ENCODE data around the gene NUDT1.

DNA sequence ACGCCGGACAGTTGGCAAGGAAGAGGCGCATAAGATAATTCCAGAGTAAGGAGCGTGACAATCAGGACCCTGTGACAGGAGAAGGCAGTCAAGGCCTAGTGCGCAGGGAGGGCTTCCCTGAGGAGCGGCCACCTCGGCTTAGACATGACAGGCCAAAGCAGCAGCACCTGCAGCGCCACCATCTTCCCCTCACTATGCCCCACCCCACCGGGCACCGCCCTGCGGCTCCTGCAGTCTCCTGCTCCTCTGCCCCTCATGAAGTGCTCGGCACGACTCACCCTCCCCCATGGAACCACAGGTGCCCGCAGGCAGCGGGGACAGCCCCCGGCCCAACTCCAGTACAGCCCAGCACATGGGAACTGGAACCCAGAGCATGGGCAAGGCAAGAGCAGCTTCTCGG is 21.1 kb upstream of the NUDT1 start:
- TF ChIP-seq, protein P1, sequence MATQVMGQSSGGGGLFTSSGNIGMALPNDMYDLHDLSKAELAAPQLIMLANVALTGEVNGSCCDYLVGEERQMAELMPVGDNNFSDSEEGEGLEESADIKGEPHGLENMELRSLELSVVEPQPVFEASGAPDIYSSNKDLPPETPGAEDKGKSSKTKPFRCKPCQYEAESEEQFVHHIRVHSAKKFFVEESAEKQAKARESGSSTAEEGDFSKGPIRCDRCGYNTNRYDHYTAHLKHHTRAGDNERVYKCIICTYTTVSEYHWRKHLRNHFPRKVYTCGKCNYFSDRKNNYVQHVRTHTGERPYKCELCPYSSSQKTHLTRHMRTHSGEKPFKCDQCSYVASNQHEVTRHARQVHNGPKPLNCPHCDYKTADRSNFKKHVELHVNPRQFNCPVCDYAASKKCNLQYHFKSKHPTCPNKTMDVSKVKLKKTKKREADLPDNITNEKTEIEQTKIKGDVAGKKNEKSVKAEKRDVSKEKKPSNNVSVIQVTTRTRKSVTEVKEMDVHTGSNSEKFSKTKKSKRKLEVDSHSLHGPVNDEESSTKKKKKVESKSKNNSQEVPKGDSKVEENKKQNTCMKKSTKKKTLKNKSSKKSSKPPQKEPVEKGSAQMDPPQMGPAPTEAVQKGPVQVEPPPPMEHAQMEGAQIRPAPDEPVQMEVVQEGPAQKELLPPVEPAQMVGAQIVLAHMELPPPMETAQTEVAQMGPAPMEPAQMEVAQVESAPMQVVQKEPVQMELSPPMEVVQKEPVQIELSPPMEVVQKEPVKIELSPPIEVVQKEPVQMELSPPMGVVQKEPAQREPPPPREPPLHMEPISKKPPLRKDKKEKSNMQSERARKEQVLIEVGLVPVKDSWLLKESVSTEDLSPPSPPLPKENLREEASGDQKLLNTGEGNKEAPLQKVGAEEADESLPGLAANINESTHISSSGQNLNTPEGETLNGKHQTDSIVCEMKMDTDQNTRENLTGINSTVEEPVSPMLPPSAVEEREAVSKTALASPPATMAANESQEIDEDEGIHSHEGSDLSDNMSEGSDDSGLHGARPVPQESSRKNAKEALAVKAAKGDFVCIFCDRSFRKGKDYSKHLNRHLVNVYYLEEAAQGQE (IDR thresholded peaks at IDR 0.05; ENCODE audit: low read depth): no peak
- TF ChIP-seq CREB1 (IDR thresholded peaks at IDR 0.05; ENCODE audit: low read depth) (no peak), ZBTB7A (IDR thresholded peaks at IDR 0.05; ENCODE audit: low read depth) (no peak), TAF1 (IDR thresholded peaks at IDR 0.05; ENCODE audit: low read depth) (no peak), RAD21 (IDR thresholded peaks at IDR 0.05; ENCODE audit: low read depth) (no peak), TEAD4 (IDR thresholded peaks at IDR 0.05) (no peak), EP300 (IDR thresholded peaks at IDR 0.05; ENCODE audit: borderline replicate concordance) (no peak), TCF12 (IDR thresholded peaks at IDR 0.05; ENCODE audit: low read depth) (no peak), CEBPB (IDR thresholded peaks at IDR 0.05) (no peak), YY1 (IDR thresholded peaks at IDR 0.05; ENCODE audit: low read depth) (no peak), FOXM1 (IDR thresholded peaks at IDR 0.05; ENCODE audit: borderline replicate concordance, low read depth) (no peak), EGR1 (IDR thresholded peaks at IDR 0.05) (no peak)
- TF ChIP-seq, protein P2, sequence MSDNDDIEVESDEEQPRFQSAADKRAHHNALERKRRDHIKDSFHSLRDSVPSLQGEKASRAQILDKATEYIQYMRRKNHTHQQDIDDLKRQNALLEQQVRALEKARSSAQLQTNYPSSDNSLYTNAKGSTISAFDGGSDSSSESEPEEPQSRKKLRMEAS (IDR thresholded peaks at IDR 0.05): no peak

All from Ishikawa (cell line).